GM10248 (cell line): ENCODE measurements around the gene MTF1.

Source experiments
- CTCF ChIA-PET: fragments of 300-600 bp; sonication (Branson Sonifier 250); formaldehyde crosslinking; extraction: SDS; loops from one replicate; lab custom pipeline; 2021; ENCODE audit warnings: antibody characterized with exemption; lab: Yijun Ruan, JAX
- POLR2A ChIA-PET: fragments of 350-650 bp; sonication (Branson Sonifier 250); formaldehyde crosslinking; extraction: SDS; loops from one replicate; lab custom pipeline; 2020; ENCODE audit warnings: antibody characterized with exemption; lab: Yijun Ruan, JAX
- DNase-seq: peaks from one replicate; pipeline ENCODE4 v3.0.0; 2012; ENCODE audit errors: extremely low spot score
- TF ChIP-seq, protein P1 (sequence below): IDR thresholded peaks from 2 replicates; pipeline ENCODE4 v1.5.1; 2012; ENCODE audit warnings: mild to moderate bottlenecking, low read depth; ENCODE audit errors: extremely low read depth, missing control alignments, control extremely low read depth

Gene MTF1

GRCh38 chr1:37884145-37884544, 24.8 kb upstream of the MTF1 start:
- ChIA-PET POLR2A (no interaction called here), CTCF (interaction anchor here (1.4 kb wide), 1 partner anchor 11 kb away, joined by 3 read pairs; no protein-coding TSS in a partner anchor)
- no peak for DNase-seq
- TF ChIP-seq, protein P1, sequence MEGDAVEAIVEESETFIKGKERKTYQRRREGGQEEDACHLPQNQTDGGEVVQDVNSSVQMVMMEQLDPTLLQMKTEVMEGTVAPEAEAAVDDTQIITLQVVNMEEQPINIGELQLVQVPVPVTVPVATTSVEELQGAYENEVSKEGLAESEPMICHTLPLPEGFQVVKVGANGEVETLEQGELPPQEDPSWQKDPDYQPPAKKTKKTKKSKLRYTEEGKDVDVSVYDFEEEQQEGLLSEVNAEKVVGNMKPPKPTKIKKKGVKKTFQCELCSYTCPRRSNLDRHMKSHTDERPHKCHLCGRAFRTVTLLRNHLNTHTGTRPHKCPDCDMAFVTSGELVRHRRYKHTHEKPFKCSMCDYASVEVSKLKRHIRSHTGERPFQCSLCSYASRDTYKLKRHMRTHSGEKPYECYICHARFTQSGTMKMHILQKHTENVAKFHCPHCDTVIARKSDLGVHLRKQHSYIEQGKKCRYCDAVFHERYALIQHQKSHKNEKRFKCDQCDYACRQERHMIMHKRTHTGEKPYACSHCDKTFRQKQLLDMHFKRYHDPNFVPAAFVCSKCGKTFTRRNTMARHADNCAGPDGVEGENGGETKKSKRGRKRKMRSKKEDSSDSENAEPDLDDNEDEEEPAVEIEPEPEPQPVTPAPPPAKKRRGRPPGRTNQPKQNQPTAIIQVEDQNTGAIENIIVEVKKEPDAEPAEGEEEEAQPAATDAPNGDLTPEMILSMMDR = no peak

- TF ChIP-seq, protein P1 = no peak
- no peak for DNase-seq
- ChIA-PET POLR2A (no interaction called here), CTCF (interaction anchor here (1.1 to 1.4 kb wide), 2 partner anchors 11 to 106 kb away, joined by 3 read pairs; partner anchors contain the start of gene SF3A3)
Measured at GRCh38 chr1:37883671-37884070, 24.3 kb upstream of the MTF1 start.

GRCh38 chr1:37879865-37880264, 20.5 kb upstream of the MTF1 start:
- TF ChIP-seq, protein P1 = no peak

GRCh38 chr1:37878071-37878470, 18.7 kb upstream of the MTF1 start:
- ChIA-PET CTCF (interaction anchor here (0.9 to 1.2 kb wide), 3 partner anchors 11 to 18 kb away, joined by 3 to 6 read pairs (median 4); no protein-coding TSS in a partner anchor), POLR2A (no interaction called here)
- no peak for DNase-seq
- TF ChIP-seq, protein P1 = no peak

More at GRCh38 chr1:37879865-37880264, 20.5 kb upstream of the MTF1 start:
- DNase-seq = no peak
- ChIA-PET POLR2A (interaction anchor here (0.6 kb wide), 1 partner anchor 106 kb away, joined by 7 read pairs; no protein-coding TSS in a partner anchor), CTCF (interaction anchor here (0.7 to 2.2 kb wide), 3 partner anchors 10 to 20 kb away, joined by 3 to 9 read pairs (median 3); no protein-coding TSS in a partner anchor)

- ChIA-PET CTCF (interaction anchor here (0.6 to 2.3 kb wide), 3 partner anchors 16 to 55 kb away, joined by 3 to 13 read pairs (median 3); partner anchors contain the start of gene MTF1), POLR2A (no interaction called here)
- TF ChIP-seq, protein P1 = no peak
- DNase-seq = no peak
Measured at GRCh38 chr1:37875833-37876232, 16.4 kb upstream of the MTF1 start.

- POLR2A ChIA-PET = no interaction called here
Measured at GRCh38 chr1:37872692-37873091, 13.3 kb upstream of the MTF1 start.

More at GRCh38 chr1:37872692-37873091, 13.3 kb upstream of the MTF1 start:
- CTCF ChIA-PET = interaction anchor here (1.2 to 6.4 kb wide), 4 partner anchors 8 to 29 kb away, joined by 3 to 39 read pairs (median 4); partner anchors contain the start of gene MTF1
- no peak for DNase-seq
- TF ChIP-seq, protein P1 = no peak
